ENCODE measurements around the gene CDK11B. TPM values are rescaled to one million over a fixed set of nuclear protein-coding genes. Genes with fewer than 3 reads are reported as not detected.
"Not testable (repeated sequence)": the region's sequence is repeated elsewhere in the genome, so short reads cannot be mapped to it uniquely, and the experiment has no call there.

CDK11B gene
- total RNA-seq, 1 donor from 2014 or later, result 39.6 TPM

- H3K27ac Mint-ChIP-seq; H3K27me3 Mint-ChIP-seq (ENCODE audit: insufficient read depth); intact Hi-C loops (cut with micrococcal nuclease); DNase-seq (ENCODE audit: low spot score); H3K36me3 Mint-ChIP-seq (ENCODE audit: low read depth); H3K9me3 Mint-ChIP-seq; H3K4me3 Mint-ChIP-seq: not testable (repeated sequence)
- H3K4me1 Mint-ChIP-seq (ENCODE audit: low read depth), result peaks cover 17% of the 10 kb centered on the region
These were observed 17.3 kb upstream of the CDK11B start for GRCh38 chr1:1676087-1676486.

- intact Hi-C loops (cut with micrococcal nuclease); H3K4me3 Mint-ChIP-seq; H3K36me3 Mint-ChIP-seq (ENCODE audit: low read depth); DNase-seq (ENCODE audit: low spot score); H3K27me3 Mint-ChIP-seq (ENCODE audit: insufficient read depth); H3K27ac Mint-ChIP-seq; H3K9me3 Mint-ChIP-seq: not testable (repeated sequence)
- peaks cover 17% of the 10 kb centered on the region for H3K4me1 Mint-ChIP-seq (ENCODE audit: low read depth)
These were observed 16.4 kb upstream of the CDK11B start for GRCh38 chr1:1675218-1675617.

GRCh38 chr1:1674806-1675205 is 16.0 kb upstream of the CDK11B start:
- H3K27me3 Mint-ChIP-seq (ENCODE audit: insufficient read depth); H3K9me3 Mint-ChIP-seq; H3K4me3 Mint-ChIP-seq; intact Hi-C loops (cut with micrococcal nuclease); DNase-seq (ENCODE audit: low spot score); H3K36me3 Mint-ChIP-seq (ENCODE audit: low read depth); H3K27ac Mint-ChIP-seq: not testable (repeated sequence)
- H3K4me1 Mint-ChIP-seq (ENCODE audit: low read depth), result peaks cover 17% of the 10 kb centered on the region

GRCh38 chr1:1672181-1672965 is 13.6 kb upstream of the CDK11B start:
- DNase-seq (ENCODE audit: low spot score), result no peak
- Mint-ChIP-seq H3K4me3 (no peak overlapping the region), H3K9me3 (no peaks in the 10 kb centered on the region), H3K4me1 (ENCODE audit: low read depth) (peaks cover 3% of the 10 kb centered on the region), H3K36me3 (ENCODE audit: low read depth) (peaks cover 13% of the 10 kb centered on the region), H3K27ac (no peak overlapping the region), H3K27me3 (ENCODE audit: insufficient read depth) (no peaks in the 10 kb centered on the region)
- intact Hi-C loops (cut with micrococcal nuclease), result no loop called here

GRCh38 chr1:1671365-1672119 is 12.7 kb upstream of the CDK11B start:
- H3K27ac Mint-ChIP-seq, result no peak overlapping the region
- no peak overlapping the region for H3K4me3 Mint-ChIP-seq
- DNase-seq (ENCODE audit: low spot score), result no peak
- H3K4me1 Mint-ChIP-seq (ENCODE audit: low read depth), result no peaks in the 10 kb centered on the region
- H3K27me3 Mint-ChIP-seq (ENCODE audit: insufficient read depth), result no peaks in the 10 kb centered on the region
- peaks cover 14% of the 10 kb centered on the region for H3K36me3 Mint-ChIP-seq (ENCODE audit: low read depth)
- no peaks in the 10 kb centered on the region for H3K9me3 Mint-ChIP-seq
- intact Hi-C loops (cut with micrococcal nuclease), result no loop called here

- DNase-seq (ENCODE audit: low spot score), result no peak
- H3K9me3 Mint-ChIP-seq, result no peaks in the 10 kb centered on the region
- no peak overlapping the region for H3K27ac Mint-ChIP-seq
- peaks cover 14% of the 10 kb centered on the region for H3K36me3 Mint-ChIP-seq (ENCODE audit: low read depth)
- intact Hi-C loops (cut with micrococcal nuclease), result no loop called here
- H3K4me1 Mint-ChIP-seq (ENCODE audit: low read depth), result no peaks in the 10 kb centered on the region
- H3K4me3 Mint-ChIP-seq, result no peak overlapping the region
- H3K27me3 Mint-ChIP-seq (ENCODE audit: insufficient read depth), result no peaks in the 10 kb centered on the region
These were observed 12.1 kb upstream of the CDK11B start for GRCh38 chr1:1670866-1671265.

GRCh38 chr1:1669468-1670440 is 10.9 kb upstream of the CDK11B start:
- H3K27me3 Mint-ChIP-seq (ENCODE audit: insufficient read depth), result no peaks in the 10 kb centered on the region
- H3K4me3 Mint-ChIP-seq, result no peak overlapping the region
- H3K36me3 Mint-ChIP-seq (ENCODE audit: low read depth), result peaks cover 12% of the 10 kb centered on the region
- no peaks in the 10 kb centered on the region for H3K4me1 Mint-ChIP-seq (ENCODE audit: low read depth)
- no peak overlapping the region for H3K27ac Mint-ChIP-seq
- DNase-seq (ENCODE audit: low spot score), result no peak
- intact Hi-C loops (cut with micrococcal nuclease), result no loop called here
- no peaks in the 10 kb centered on the region for H3K9me3 Mint-ChIP-seq

GRCh38 chr1:1666526-1666925 is 7.7 kb upstream of the CDK11B start:
- Mint-ChIP-seq H3K36me3 (ENCODE audit: low read depth) (peaks cover 11% of the 10 kb centered on the region), H3K4me1 (ENCODE audit: low read depth) (no peaks in the 10 kb centered on the region), H3K4me3 (no peak overlapping the region), H3K9me3 (no peaks in the 10 kb centered on the region), H3K27ac (no peak overlapping the region), H3K27me3 (ENCODE audit: insufficient read depth) (no peaks in the 10 kb centered on the region)
- intact Hi-C loops (cut with micrococcal nuclease), result no loop called here
- no peak for DNase-seq (ENCODE audit: low spot score)

GRCh38 chr1:1665815-1666251 is 7.0 kb upstream of the CDK11B start:
- Mint-ChIP-seq H3K27me3 (ENCODE audit: insufficient read depth) (no peaks in the 10 kb centered on the region), H3K4me1 (ENCODE audit: low read depth) (no peaks in the 10 kb centered on the region), H3K36me3 (ENCODE audit: low read depth) (peaks cover 11% of the 10 kb centered on the region), H3K27ac (no peak overlapping the region), H3K4me3 (no peak overlapping the region), H3K9me3 (no peaks in the 10 kb centered on the region)
- no peak for DNase-seq (ENCODE audit: low spot score)
- intact Hi-C loops (cut with micrococcal nuclease), result no loop called here

- Mint-ChIP-seq H3K4me3 (no peak overlapping the region), H3K9me3 (no peaks in the 10 kb centered on the region), H3K36me3 (ENCODE audit: low read depth) (peaks cover 11% of the 10 kb centered on the region), H3K4me1 (ENCODE audit: low read depth) (no peaks in the 10 kb centered on the region), H3K27me3 (ENCODE audit: insufficient read depth) (no peaks in the 10 kb centered on the region), H3K27ac (no peak overlapping the region)
- intact Hi-C loops (cut with micrococcal nuclease), result no loop called here
- no peak for DNase-seq (ENCODE audit: low spot score)
These were observed 6.4 kb upstream of the CDK11B start for GRCh38 chr1:1664941-1665814.

GRCh38 chr1:1664318-1664717 is 5.5 kb upstream of the CDK11B start:
- H3K9me3 Mint-ChIP-seq; H3K36me3 Mint-ChIP-seq (ENCODE audit: low read depth); H3K27me3 Mint-ChIP-seq (ENCODE audit: insufficient read depth); intact Hi-C loops (cut with micrococcal nuclease); DNase-seq (ENCODE audit: low spot score); H3K4me3 Mint-ChIP-seq; H3K27ac Mint-ChIP-seq; H3K4me1 Mint-ChIP-seq (ENCODE audit: low read depth): not testable (repeated sequence)
